SK-N-SH treated with all-trans-retinoic acid at 6 μM for 48 hours (cell line): Measurements from ENCODE around the gene LRRC56.

Experiments used
- ATAC-seq: fragments of 200-7000 bp; cut with Tn5 transposase; 3 replicates; pipeline ENCODE4 v1.9.1; 2020; ENCODE audit warnings: mild to moderate bottlenecking, moderate library complexity
- ARNTL ChIP-seq: fragments of 450-650 bp; formaldehyde crosslinking; IDR thresholded peaks from 2 replicates; pipeline ENCODE4 v1.5.0; 2020; ENCODE audit warnings: low read depth, mild to moderate bottlenecking, moderate library complexity, borderline replicate concordance
- BACH2 ChIP-seq: fragments of 250-450 bp; sonication (Bioruptor Pico); IDR thresholded peaks from 2 replicates; pipeline ENCODE4 v1.9.0; 2021; ENCODE audit warnings: mild to moderate bottlenecking, borderline replicate concordance
- CSDC2 ChIP-seq: fragments of 250-450 bp; sonication (Bioruptor Pico); IDR thresholded peaks from 2 replicates; pipeline ENCODE4 v1.5.0; 2020; ENCODE audit warnings: mild to moderate bottlenecking, moderate library complexity
- ESRRG ChIP-seq: fragments of 250-450 bp; sonication (Bioruptor Pico); IDR thresholded peaks from 2 replicates; pipeline ENCODE4 v1.6.1; 2021; ENCODE audit warnings: mild to moderate bottlenecking
- GLIS3 ChIP-seq: fragments of 250-450 bp; sonication (Bioruptor Pico); IDR thresholded peaks from 2 replicates; pipeline ENCODE4 v1.5.0; 2020; ENCODE audit warnings: mild to moderate bottlenecking, moderate library complexity
- ISL1 ChIP-seq: fragments of 250-450 bp; sonication (Bioruptor Pico); IDR thresholded peaks from 2 replicates; pipeline ENCODE4 v2.1.2; 2022; ENCODE audit warnings: mild to moderate bottlenecking, moderate library complexity
- OSR1 ChIP-seq: fragments of 250-450 bp; sonication (Bioruptor Pico); IDR thresholded peaks from 2 replicates; pipeline ENCODE4 v1.8.0; 2022; ENCODE audit warnings: moderate library complexity, mild to moderate bottlenecking, inconsistent platforms
- PPARA ChIP-seq: fragments of 250-450 bp; sonication (Bioruptor Pico); IDR thresholded peaks from 2 replicates; pipeline ENCODE4 v1.5.0; 2020; ENCODE audit warnings: mild to moderate bottlenecking, borderline replicate concordance
- RARB ChIP-seq: fragments of 250-450 bp; sonication (Bioruptor Pico); IDR thresholded peaks from 2 replicates; pipeline ENCODE4 v1.8.0; 2021; ENCODE audit warnings: mild to moderate bottlenecking, moderate library complexity
- SNAI2 ChIP-seq: fragments of 250-450 bp; sonication (Bioruptor Pico); IDR thresholded peaks from 2 replicates; pipeline ENCODE4 v1.5.0; 2020; ENCODE audit warnings: mild to moderate bottlenecking, moderate library complexity
- TCF4 ChIP-seq: fragments of 250-450 bp; sonication (Bioruptor Pico); IDR thresholded peaks from 2 replicates; pipeline ENCODE4 v1.8.0; 2021; ENCODE audit warnings: mild to moderate bottlenecking, moderate library complexity, borderline replicate concordance
- ZC3H10 ChIP-seq: fragments of 250-450 bp; sonication (Bioruptor Pico); IDR thresholded peaks from 2 replicates; pipeline ENCODE4 v1.5.1; 2021; ENCODE audit warnings: mild to moderate bottlenecking, moderate library complexity
- ZFP3 ChIP-seq: fragments of 250-450 bp; sonication (Bioruptor Pico); IDR thresholded peaks from 2 replicates; pipeline ENCODE4 v1.5.0; 2020; ENCODE audit warnings: mild to moderate bottlenecking, moderate library complexity
- ZFP30 ChIP-seq: fragments of 450-650 bp; formaldehyde crosslinking; IDR thresholded peaks from 2 replicates; pipeline ENCODE4 v1.5.0; 2022; ENCODE audit warnings: mild to moderate bottlenecking, moderate library complexity
- ZNF565 ChIP-seq: fragments of 450-650 bp; formaldehyde crosslinking; conservative IDR thresholded peaks from 2 replicates; pipeline ENCODE4 v1.5.0; 2020; ENCODE audit warnings: low read depth, mild to moderate bottlenecking, moderate library complexity
- ZNF70 ChIP-seq: fragments of 450-650 bp; formaldehyde crosslinking; IDR thresholded peaks from 2 replicates; pipeline ENCODE4 v1.5.0; 2020; ENCODE audit warnings: mild to moderate bottlenecking, moderate library complexity
- ZNF8 ChIP-seq: fragments of 450-650 bp; formaldehyde crosslinking; IDR thresholded peaks from 2 replicates; pipeline ENCODE4 v1.5.0; 2020; ENCODE audit warnings: mild to moderate bottlenecking, moderate library complexity
- TF ChIP-seq, protein P1 (sequence below): fragments of 250-450 bp; sonication (Bioruptor Pico); IDR thresholded peaks from 2 replicates; pipeline ENCODE4 v1.5.1; 2020; ENCODE audit warnings: low read depth, mild to moderate bottlenecking, moderate library complexity
- TF ChIP-seq, protein P2 (sequence below): fragments of 250-450 bp; sonication (Bioruptor Pico); IDR thresholded peaks from 2 replicates; pipeline ENCODE4 v1.8.0; 2020; ENCODE audit warnings: mild to moderate bottlenecking, moderate library complexity, borderline replicate concordance
- TF ChIP-seq, protein P3 (sequence below): fragments of 250-450 bp; sonication (Bioruptor Pico); IDR thresholded peaks from 2 replicates; pipeline ENCODE4 v1.5.1; 2021; ENCODE audit warnings: mild to moderate bottlenecking, moderate library complexity
- TF ChIP-seq, protein P4 (sequence below): fragments of 250-450 bp; sonication (Bioruptor Pico); IDR thresholded peaks from 2 replicates; pipeline ENCODE4 v1.8.0; 2021; ENCODE audit warnings: low read depth, mild to moderate bottlenecking, moderate library complexity, borderline replicate concordance

The LRRC56 gene

DNA sequence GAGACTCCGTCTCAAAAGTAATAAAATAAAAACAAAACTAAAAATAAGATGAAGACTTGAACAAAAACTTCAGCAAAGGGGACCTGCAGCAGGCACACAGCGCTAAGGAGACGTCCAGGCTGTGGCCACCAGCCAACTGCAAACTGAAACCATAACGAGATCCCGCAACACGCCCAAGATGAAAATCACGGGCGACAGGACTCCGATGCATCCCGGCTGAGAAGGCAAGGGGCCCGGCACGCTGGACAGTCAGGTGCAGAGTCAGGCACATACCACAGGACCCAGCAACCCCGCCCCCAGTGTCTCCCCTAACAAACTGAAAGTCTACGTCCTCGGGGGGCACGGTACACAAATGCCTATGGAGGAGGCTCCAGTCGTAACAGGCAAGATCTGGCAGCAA, 11.1 kb upstream of the LRRC56 start:
- ATAC-seq: no peak
- no peak for TF ChIP-seq GLIS3 (CRISPR knock-in tag)
- TF ChIP-seq RARB: no peak
- TF ChIP-seq BACH2 (CRISPR knock-in tag): no peak
- no peak for TF ChIP-seq ESRRG (CRISPR knock-in tag)
- no peak for TF ChIP-seq TCF4
- no peak for TF ChIP-seq ZFP30 (CRISPR knock-in tag)
- TF ChIP-seq ZNF70: no peak

DNA sequence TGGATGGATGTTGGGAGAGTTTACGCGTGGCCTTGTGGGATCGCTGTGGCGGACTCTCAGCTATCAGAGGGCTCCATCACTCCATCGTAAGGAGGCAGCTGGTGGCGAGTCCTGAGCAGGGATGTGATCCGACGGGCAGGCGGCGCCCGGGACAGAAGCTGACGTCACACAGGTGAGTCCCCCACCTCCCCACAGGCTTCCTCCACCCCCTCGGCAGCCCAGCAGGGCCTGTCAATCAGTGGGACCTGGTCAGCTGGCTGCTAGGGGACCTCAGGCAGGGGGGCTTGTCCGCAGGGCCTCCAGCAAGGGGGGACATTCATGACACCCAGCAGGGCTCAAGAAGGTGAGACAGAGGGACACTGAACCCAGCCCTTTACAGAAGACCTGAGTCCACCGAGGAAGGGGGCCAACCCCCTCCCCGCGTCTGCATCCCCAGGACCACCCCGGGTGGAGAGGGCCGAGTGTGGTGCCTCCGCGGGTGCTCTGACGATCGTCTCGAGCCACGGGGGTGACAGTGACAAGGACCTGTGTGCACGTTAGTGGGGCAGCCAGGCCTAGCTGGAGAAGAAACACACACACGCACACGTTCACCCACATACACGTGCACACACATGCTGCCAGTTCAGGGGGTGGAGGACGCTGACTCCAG, 9.0 kb upstream of the LRRC56 start:
- no peak for ATAC-seq
- TF ChIP-seq ZFP3 (no peak), OSR1 (CRISPR knock-in tag) (no peak), ESRRG (CRISPR knock-in tag) (no peak), CSDC2 (no peak), ISL1 (CRISPR knock-in tag) (no peak), PPARA (CRISPR knock-in tag) (no peak), ZFP30 (CRISPR knock-in tag) (no peak), RARB (no peak), GLIS3 (CRISPR knock-in tag) (no peak), ZNF565 (CRISPR knock-in tag) (no peak), SNAI2 (CRISPR knock-in tag) (no peak), ARNTL (CRISPR knock-in tag) (no peak), BACH2 (CRISPR knock-in tag) (no peak), ZNF8 (no peak), ZC3H10 (CRISPR knock-in tag) (no peak), ZNF70 (no peak)
- TF ChIP-seq, protein P1, sequence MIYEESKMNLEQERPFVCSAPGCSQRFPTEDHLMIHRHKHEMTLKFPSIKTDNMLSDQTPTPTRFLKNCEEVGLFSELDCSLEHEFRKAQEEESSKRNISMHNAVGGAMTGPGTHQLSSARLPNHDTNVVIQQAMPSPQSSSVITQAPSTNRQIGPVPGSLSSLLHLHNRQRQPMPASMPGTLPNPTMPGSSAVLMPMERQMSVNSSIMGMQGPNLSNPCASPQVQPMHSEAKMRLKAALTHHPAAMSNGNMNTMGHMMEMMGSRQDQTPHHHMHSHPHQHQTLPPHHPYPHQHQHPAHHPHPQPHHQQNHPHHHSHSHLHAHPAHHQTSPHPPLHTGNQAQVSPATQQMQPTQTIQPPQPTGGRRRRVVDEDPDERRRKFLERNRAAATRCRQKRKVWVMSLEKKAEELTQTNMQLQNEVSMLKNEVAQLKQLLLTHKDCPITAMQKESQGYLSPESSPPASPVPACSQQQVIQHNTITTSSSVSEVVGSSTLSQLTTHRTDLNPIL (CRISPR knock-in tag): no peak
- TF ChIP-seq, protein P2, sequence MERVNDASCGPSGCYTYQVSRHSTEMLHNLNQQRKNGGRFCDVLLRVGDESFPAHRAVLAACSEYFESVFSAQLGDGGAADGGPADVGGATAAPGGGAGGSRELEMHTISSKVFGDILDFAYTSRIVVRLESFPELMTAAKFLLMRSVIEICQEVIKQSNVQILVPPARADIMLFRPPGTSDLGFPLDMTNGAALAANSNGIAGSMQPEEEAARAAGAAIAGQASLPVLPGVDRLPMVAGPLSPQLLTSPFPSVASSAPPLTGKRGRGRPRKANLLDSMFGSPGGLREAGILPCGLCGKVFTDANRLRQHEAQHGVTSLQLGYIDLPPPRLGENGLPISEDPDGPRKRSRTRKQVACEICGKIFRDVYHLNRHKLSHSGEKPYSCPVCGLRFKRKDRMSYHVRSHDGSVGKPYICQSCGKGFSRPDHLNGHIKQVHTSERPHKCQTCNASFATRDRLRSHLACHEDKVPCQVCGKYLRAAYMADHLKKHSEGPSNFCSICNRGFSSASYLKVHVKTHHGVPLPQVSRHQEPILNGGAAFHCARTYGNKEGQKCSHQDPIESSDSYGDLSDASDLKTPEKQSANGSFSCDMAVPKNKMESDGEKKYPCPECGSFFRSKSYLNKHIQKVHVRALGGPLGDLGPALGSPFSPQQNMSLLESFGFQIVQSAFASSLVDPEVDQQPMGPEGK (CRISPR knock-in tag): no peak

DNA sequence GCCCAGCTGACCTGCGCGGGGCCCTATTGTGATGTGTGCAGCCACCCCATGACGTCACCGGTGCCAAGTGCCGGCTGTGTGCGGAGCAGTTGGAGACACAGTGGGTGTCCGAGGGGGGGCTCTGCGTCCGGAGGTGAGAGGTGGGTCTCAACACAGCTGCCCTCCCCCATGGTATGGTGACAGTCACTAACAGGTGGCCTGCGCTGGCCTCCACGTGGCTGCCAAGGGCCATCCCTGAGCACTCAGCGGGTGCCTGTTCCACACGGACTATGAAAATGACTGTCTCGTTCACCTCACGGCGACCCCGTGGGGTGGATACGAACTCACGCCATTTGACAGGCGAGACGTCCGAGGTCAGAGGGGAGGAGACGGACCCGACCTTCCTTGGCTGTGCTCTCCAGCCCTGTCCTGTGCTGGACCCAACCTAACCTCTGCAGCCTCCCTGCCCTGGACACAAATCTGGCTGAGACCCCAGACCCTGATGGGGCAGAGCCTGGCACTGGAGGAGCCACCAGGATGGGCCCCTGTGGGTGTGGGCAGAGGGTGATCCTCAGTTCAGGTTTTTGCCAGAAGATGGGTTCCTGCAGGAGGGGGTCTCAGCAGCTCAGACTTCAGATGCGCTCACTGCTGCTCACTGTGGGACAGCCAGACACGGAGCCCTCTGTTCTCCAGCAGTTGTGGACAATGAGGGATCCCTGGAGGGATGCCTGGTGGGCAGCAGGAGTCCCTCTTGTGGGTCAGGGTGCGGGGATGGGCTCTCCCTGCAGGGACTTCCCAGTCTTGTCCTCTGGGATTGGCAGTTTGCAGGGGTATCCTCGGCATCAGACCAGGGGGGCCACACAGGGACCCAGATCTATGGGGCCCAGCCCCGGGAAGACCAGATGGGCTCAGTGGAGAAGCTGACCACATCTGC, 8.3 kb upstream of the LRRC56 start:
- no peak for TF ChIP-seq ESRRG (CRISPR knock-in tag)
- no peak for TF ChIP-seq TCF4
- TF ChIP-seq BACH2 (CRISPR knock-in tag): no peak
- TF ChIP-seq ZFP3: no peak
- TF ChIP-seq, protein P3, sequence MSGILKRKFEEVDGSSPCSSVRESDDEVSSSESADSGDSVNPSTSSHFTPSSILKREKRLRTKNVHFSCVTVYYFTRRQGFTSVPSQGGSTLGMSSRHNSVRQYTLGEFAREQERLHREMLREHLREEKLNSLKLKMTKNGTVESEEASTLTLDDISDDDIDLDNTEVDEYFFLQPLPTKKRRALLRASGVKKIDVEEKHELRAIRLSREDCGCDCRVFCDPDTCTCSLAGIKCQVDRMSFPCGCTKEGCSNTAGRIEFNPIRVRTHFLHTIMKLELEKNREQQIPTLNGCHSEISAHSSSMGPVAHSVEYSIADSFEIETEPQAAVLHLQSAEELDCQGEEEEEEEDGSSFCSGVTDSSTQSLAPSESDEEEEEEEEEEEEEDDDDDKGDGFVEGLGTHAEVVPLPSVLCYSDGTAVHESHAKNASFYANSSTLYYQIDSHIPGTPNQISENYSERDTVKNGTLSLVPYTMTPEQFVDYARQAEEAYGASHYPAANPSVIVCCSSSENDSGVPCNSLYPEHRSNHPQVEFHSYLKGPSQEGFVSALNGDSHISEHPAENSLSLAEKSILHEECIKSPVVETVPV (CRISPR knock-in tag): no peak
- no peak for TF ChIP-seq PPARA (CRISPR knock-in tag)
- no peak for TF ChIP-seq ZFP30 (CRISPR knock-in tag)
- TF ChIP-seq, protein P4, sequence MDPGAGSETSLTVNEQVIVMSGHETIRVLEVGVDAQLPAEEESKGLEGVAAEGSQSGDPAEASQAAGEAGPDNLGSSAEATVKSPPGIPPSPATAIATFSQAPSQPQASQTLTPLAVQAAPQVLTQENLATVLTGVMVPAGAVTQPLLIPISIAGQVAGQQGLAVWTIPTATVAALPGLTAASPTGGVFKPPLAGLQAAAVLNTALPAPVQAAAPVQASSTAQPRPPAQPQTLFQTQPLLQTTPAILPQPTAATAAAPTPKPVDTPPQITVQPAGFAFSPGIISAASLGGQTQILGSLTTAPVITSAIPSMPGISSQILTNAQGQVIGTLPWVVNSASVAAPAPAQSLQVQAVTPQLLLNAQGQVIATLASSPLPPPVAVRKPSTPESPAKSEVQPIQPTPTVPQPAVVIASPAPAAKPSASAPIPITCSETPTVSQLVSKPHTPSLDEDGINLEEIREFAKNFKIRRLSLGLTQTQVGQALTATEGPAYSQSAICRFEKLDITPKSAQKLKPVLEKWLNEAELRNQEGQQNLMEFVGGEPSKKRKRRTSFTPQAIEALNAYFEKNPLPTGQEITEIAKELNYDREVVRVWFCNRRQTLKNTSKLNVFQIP (CRISPR knock-in tag): no peak
- peak; percentile 12 for ATAC-seq
